ENCODE results near the gene ASAH2B.

Gene ASAH2B

DNA sequence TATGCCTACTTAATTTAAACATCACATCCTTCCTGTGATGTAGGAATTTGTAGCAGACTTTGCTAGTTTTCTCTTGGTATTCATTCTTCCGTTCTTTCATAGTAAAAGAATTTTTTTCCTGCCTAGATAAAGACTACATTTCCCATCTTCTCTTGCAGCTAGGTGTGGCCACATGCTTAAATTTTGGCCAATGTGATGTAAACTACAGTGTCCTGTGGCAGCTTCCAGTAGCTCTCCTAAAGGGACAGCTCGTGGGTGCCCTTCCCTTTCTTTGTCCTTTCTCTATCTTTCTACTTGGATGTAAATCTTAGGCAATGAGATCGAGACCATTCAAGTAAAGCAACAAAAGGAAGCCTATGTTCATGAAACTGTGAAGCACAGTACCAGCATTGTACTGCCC is 58.6 kb downstream of the ASAH2B start:
- DNase-seq (ENCODE audit: low read depth) = no peak

GRCh38 chr10:50799595-50799994 is 59.9 kb downstream of the ASAH2B start:
- DNase-seq (ENCODE audit: low read depth) = no peak

DNA sequence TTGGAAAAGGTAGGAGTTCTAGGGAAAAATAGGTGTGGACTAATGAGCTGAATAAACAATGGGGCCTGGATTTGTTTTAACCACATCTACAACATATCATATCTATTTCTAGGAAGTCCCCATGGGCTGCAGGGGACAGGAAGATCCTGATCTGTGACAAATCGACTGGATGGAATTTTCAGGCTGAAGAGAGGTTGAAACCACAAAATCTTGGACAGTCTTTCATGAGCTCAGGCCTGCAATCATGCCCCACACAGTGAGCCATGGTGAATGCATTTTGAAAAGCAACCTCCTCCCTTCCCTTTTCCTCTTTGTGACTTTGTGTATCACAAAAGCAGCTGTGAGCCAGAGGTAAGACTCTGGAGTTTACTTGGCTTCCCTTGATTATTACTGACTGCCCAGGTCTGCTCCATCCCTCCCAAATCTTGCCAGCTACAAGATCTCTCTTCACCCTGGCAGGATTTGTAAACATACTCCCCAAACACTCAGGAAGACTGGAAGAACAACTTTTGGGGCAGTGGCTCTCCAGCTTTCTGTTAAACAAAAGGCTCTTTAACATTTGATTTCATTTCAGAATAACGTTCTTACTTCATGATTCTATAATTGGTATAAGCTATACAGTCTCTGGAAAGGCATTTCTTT is 66.4 kb downstream of the ASAH2B start:
- no peak for DNase-seq (ENCODE audit: low read depth)

DNA sequence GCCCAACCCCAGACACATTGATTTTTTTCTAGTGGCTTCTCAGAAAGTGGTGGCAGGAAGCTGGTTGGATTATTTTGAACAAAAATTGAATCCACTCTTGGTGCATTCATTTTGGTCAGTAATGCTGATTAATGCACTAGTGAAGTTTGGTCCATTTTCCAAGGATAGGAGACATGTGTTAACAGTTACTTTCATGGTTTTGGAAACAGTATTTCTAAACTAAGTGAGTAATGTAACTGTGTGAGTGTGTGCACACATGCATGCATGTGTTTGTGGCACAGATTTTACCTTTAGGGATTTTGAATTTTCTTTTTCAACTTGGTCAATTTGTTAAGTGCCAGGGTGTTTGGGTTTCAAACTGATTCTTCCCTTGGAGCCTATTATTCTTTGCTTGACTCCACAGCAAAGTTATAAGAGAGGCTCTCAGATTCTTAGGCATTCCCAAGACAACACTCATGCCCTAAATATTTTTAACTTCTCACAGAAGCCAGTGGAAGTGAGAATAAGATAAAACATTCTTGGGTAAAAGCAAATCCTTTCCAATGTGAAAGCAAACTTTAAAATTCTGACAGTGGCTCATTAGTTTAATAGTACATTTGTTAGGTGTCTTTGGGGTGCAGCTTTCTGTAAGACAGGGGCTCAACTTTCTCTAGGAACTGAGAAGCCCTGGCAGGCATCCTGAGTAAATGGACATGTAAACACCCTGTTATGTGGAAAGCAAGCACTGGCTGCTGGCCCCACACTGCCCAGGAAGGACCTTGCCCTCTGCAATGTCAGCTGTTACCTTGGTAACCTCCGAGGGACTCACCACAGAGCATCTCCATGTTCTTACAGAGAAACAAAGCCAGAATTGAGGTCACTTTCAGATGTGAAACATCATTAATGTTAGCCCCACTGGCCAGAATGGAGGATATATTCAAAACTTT is 68.4 kb downstream of the ASAH2B start:
- peak; percentile 14 for DNase-seq (ENCODE audit: low read depth)

All from amniotic epithelial cell (primary cell).